GM21515 (cell line): ENCODE data around the gene GCK.
"Not testable (repeated sequence)": the region's sequence is repeated elsewhere in the genome, so short reads cannot be mapped to it uniquely, and the experiment has no call there.

Experiments
- ATAC-seq: cut with Tn5 transposase; IDR thresholded peaks from one replicate; pipeline ENCODE4 v1.9.1; 2021; ENCODE audit not compliant: unreplicated experiment

GCK gene

DNA sequence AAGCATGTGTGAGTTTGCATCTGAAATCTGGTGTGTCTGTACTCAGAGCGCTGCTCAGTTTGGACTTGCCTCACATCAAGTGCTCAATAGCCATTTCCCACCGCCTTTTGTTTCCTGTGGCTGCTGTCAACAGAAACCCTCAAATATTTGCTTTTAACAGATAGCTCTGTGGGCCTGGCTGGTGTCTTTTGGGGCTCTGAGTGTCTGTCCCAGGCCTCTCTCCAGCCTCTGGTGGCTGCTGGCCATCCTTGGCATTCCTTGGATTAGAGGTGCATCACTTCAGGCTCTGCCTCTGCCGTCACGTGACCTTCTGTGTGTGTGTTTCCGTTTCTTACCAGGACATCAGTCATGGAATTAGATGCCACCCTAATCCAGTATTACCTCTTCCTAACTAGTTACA is 20.9 kb upstream of the GCK start:
- ATAC-seq: no peak

DNA sequence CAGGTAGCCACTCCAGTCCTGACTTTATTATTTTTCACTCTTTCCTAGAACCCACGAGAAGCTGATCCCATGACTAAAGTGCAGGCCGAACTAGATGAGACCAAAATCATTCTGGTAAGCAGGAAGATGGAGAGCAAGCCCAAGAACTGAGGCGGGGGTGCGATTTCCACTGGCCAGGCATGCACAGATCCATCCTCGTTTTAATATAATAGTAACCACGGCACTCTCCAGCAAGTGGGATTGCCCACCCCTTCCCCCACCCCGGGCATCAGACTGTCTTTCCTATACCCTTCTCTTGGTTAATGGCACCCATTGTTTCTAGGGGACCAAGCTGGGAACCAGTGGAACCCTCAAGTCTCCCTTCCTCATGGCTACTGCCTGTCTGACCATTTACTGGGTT is 18.8 kb upstream of the GCK start:
- ATAC-seq: no peak

DNA sequence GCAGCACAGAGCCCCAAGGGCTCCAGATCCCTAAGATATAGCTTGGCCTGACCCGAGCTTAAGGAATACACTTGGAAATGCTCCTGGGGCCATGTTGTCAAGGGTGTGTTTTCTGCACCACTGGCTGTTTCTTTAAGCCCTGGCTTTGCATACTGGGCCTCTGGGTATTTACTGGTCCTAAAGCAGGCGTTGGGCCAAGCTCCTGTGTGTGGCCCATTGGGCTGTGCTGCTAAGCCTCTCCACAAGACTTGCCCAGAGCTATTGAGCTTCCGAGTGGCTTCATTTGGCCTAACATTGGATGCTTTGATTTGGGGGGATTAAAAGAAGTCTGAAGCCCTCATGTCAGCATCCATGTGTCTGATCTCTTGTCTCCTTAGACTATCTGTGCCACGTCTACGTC is 16.8 kb upstream of the GCK start:
- ATAC-seq: no peak

DNA sequence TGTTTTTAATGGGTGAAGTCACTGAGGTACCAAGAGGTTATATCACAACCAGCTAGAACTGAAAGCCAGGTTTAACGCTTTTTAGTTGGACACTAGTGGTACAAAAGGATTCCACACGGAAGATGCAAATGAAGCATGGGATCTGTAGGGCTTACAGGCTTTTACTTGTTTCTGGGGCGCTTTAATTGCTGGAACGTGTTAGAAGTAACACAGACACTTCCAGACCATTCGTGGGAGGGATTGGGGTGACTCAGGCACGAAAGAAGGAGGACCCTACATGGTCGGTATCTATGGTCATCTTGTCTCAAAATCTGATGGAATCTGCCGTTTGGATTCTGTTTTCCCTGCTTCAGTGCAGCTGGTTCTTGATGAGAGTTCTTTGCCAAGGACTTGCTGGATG is 12.6 kb upstream of the GCK start:
- ATAC-seq: no peak

DNA sequence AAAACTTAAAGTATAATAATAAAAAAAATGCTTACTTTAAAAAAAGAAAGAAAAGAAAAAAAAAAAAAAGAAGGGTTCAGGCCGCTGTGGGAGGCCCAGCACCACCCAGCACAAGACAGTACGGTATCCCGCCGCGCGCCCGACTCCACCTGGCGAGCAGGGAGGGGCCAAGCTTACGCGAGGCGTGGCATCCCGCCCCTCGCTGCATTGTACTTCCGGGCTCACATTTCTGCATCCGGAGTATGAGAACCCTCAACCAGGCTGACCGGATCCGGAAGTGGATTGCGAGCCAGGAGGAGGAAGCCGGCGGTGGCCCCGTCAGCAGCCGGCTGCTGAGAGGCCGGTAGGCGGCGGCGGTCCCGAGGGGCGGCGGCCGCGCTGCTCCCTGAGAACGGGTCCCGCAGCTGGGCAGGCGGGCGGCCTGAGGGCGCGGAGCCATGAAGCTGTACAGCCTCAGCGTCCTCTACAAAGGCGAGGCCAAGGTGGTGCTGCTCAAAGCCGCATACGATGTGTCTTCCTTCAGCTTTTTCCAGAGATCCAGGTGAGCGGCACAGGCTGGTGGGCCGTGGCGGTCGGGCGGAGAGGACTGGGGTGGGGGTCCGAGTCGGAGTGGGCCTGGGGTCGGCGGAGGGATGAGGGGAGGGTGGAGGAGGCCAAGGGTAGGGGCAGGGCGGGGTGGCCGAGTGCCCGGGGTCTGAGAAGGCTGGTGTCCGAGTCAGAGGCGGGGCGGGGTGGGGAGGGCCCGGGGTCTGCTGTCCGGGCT is 11.6 kb upstream of the GCK start, which contains the start of gene YKT6:
TSS of gene YKT6 (plus strand) at position 280 of the 763 bp plus-strand sequence. CDS start at position 438, 158 bp downstream.
- ATAC-seq: peak; percentile 98

DNA sequence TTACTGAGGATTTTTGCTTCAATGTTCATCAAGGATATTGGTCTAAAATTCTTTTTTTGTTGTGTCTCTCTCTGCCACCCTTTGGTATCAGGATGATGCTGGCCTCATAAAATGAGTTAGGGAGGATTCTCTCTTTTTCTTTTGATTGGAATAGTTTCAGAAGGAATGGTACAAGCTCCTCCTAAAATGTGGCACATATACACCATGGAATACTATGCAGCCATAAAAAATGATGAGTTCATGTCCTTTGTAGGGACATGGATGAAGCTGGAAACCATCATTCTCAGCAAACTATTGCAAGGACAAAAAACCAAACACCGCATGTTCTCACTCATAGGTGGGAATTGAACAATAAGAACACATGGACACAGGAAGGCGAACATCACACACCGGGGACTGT is 10.9 kb upstream of the GCK start:
- ATAC-seq: not testable (repeated sequence)

DNA sequence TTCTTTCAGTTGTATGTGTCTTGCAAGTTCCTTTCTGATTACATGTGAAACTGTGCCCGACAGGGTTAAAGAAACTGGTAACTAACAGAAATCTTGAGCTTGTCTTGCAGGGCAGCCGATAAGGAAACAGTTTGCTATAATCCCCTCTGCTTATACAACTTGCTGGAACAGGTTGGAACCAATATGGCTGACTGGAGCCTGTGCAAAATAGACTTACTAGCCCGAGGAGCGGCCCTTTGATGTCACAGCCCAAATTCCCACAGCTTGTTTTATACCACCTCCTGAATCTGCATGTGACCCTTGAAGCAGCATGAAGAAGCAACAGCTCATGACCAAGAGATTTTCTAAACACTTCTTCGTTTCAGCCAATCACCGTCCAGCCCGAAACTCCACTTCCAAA is 8.2 kb upstream of the GCK start:
- ATAC-seq: no peak

DNA sequence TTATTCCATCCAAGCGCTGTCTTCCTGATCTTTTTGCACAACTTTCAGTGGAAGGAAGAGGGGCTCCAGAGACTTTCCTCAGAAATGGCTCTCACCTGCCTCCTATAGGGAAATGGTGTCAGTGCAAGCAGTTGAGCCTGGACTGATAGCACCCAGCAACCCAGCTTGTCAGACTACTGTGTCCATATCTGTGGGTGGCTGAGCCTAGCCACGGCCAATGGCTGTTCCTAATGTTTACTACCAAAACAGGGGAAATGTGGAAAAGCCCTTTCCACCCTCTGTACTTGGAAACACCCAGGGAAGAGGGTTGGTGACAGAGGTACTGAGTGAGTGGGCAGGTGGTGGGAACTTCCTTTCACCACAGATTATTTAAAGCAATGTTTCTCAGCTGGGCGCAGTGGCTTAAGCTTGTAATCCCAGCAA is 7.2 kb upstream of the GCK start:
- ATAC-seq: no peak

DNA sequence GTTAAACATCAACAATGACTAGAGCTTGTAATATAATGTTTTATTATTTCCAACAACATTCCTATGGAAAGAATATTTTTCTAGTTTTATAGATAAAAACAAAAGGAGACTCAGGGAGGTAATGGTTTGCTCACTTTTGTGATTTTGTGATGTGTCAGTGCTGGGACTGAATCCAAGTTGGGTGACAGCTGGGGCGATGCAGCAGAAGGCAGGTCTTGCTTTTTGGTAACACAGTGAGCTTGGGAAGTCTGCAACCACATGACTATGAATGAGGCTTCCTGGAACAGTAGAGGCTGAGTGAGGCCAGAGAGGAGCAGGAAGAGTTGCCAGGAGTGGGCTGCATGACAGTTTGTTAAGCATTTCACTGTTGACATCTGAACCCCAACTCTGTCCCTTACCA is 6.7 kb upstream of the GCK start:
- ATAC-seq: no peak

DNA sequence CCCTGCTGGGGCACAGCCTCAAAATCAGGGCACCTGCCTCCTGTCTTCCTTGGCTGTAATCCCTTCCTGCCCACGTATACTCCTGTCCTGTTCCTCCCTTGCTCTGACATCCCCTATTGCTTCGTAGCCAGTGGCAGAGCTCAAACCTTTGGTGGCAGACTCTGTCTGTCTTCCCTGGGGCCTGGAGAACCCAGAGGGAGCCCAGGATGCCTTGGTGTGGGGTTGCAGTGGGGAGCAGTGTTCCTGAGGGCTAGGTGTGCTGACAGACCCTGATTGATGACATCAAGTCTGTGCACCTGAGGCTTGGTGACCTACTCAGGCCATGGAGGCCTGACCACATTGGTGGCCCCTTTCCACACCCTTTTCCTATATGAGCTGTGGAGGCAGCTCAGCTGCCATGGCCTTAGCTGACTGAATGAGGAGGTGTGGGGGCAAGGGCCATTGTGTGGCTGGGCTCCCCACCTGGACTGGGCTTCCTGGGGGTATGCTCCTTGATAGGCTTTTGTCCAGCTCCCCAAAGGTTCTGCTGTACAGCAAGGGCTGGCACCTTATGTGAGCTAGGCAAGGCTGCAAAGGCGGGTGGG is 5.4 kb upstream of the GCK start:
- no peak for ATAC-seq

DNA sequence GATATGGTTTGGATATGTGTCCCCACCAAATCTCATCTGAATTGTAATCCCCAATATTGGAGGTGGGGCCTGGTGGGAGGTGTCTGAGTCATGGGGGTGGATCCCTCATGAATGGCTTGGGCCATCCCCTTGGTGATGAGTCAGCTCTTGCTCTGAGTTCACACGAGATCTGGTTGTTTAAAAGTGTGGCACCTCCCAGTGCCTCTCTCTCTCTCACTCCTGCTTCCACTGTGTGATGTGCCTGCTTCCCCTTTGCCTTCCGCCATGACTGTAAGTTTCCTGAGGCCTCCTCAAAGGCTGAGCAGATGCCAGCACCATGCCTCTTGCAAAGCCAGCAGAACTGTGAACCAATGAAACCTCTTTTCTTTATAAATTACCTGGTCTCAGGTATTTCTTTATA is 4.8 kb upstream of the GCK start:
- no peak for ATAC-seq

DNA sequence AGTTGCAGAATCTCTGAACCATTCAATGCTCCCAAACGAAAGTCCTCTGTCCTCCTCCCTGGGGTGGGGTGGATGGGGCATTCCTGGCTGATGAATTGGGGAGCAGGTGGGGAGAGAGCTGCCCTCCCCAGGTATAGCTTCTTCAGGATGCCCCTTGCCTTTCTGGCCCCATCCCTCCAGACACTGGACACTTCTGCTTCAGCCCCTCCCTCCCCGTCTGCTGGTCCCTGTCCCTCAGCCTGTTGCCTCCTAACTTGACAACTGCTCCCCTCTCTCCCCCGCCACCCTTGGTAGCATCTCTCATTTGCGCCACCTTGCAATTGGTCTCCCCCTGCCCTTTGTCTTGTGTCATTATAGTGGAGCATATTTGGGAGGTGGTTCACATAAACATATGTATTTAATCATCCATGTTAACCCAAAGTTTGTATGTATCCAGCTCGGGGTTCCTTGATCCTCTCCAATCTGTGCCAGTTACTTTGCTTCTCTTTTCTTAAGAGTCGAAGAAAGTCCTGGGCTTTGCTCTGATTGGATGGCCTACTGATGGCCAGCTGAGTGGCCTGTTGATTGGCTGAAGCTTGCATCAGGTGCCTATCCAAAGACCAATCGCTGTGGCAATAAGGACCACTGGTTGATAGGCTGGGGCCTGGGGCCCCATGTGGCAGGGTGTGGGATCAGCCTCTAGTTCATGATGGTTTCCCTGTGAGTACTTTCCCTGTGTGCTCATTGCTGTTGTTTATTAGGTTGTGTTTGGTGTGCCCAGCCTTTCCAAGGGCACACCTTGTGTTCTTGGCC is 4.0 kb upstream of the GCK start:
- no peak for ATAC-seq

DNA sequence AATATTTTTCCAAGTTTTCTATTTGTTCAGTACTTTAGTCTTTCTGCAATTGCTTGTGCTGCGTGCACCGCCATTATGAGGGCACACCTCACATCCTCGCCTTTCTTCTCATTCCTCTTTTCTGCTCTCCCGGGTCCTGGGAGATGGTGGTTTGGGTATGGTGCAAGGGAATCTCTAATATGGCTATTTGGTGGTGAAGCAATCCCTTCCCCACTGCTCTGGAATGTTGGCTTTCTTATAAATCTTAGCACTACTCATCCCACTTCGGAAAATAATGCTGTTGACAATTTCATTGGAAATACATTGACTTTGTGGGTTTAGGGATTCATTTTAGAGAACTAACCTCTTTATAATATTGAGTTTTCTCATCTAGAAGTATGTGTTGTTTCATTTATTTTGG is 1.9 kb upstream of the GCK start:
- ATAC-seq: no peak

DNA sequence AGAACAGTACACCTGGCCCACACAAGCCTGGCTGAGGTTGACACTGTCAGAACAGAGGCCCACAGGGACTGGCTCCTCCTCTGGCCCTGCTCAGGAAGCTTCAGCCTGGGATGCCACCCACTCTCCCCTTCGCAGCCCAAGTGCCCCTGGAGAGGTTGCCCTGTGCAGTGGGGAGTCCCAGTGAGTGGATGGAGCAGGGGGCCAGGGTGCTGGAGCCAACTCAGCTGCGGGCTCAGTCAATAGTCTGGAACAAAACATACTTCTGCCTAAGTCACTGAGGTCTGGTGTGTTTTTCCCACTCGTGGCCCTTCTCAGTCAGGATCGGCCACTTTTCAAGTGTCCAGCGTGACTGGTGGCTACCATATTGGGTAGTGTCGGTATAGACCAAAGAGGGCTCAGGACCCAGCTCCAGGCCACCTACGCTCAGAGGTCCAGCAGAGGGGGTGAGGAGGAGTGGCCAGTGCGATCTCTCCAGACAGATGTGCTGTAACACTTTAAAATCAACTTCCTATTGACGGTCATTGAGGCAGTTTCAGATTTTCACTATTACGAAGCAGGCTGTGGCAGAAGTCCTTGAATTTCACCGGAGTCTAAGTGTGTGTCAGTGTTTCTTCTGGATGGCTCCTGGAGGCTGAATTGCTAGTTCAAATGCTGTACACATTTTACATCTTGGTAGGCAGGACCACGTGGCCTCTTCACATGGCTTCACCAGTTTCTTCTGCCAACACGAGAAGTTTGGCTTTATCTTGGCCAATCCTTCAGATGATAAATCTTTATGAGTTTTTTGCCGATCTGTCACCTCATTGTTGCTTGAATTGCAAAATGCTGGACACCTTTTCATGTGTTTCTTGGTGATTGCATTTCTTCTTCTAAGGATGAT is 994 bp upstream of the GCK start:
- ATAC-seq: no peak

DNA sequence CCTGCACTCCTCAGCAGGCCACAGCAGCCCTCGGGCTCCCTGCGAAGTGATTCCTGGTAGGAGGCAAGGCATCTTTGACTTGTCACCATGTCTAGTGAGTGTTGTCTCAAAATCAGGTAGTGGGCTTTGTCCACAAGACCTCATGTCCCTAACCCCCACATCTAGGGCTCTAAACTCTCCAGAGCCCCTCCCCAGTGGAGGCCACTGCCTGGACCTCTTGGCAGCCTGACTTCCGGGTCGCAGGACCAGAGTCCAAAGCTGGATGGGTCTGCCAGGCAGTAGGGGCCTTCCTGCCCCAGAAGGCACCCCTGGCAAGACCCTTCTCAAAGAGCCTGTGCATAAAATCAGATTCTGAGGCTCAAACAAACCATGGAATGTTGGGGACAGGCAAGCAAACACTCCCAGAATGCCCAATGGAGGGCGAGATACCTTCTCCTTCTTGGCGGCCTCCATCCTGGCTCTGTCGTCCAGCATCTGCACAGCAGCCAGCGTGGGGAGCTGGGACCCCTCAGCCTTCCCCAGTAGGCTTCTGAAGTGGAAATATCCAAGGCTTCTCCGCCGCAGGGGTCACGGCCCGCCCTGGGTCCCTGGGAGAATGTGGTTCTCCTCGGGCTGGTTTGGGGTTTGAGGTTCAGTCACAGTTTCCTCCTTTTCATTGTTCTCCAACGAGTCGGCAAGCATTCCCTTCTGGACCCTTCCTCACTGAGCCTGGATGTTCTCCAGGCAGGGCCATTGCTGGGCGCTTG is 586 bp downstream of the GCK start:
- ATAC-seq: no peak

DNA sequence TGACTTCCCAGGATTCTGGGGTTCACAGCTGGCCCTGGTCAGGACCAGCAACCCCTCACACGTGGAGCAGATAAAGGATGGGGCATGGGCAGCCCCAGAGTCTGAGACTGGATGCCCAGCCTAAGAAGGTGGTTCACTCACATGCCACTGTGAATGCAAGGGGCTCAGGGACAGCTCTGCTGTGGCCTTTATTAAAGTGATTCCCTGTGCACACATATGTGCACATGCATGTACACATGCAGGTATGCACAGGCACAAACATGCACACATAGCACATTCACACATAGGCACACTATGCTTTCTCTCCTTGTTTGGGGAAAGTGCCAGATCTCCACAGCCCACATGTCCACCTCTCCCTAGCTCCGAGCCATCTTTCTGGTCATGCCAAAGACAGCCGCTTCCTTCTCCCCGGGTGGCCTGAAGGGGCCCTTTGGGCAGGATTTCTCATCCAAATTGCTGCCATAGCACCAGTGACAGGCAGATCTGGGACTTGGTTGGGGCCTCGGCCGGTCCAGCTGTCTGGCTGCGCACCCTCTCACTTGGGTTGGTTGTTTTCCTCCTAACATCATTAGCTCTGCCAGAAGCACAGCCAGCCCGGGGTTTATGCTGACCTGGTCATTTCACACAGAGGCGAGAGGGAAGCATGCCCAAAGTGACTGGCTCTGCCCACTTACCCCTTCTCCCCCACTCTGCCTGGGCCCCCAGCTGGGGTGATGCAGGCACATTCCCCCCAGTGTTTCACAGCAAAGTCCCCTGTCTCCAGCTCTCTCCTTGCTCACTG is 1.4 kb downstream of the GCK start:
- no peak for ATAC-seq

DNA sequence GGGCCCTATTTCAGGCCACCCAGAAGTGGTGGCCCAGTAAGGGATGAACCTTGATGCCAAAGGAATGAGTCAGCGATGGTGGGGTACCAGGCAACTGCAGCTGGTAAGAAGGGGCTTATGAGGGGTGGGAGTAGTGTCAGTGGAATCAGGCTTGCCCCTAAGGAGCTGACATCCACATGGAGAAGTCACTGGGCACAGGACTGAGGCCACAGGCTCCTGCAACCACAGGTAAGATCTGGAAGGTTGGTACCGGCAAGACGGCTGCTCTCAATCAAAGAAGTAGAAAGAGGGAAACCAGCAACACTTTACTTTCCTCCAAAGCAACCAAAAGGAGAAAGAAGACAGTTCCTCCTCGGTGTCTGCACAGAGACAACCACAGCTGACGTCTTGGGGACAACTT is 2.5 kb downstream of the GCK start:
- no peak for ATAC-seq

DNA sequence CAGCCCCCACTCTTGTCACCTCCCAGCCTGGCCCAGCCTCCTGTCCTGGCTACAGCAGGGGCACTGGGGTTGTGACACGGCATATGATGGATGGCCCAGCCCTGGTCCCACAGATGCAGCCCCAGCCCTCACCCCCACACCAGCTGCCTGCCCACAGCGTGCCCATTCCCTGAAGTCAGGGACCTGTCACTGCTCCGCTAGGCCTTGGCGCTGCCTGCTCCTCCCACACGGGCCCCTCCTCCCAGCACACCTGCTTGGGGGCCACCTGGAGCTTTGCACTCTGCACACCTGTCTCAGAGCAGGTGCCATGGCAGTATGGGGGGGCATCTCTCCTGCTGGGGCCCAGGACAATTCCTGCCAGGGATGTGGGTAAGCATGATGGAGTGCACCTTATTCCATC is 3.5 kb downstream of the GCK start:
- no peak for ATAC-seq

DNA sequence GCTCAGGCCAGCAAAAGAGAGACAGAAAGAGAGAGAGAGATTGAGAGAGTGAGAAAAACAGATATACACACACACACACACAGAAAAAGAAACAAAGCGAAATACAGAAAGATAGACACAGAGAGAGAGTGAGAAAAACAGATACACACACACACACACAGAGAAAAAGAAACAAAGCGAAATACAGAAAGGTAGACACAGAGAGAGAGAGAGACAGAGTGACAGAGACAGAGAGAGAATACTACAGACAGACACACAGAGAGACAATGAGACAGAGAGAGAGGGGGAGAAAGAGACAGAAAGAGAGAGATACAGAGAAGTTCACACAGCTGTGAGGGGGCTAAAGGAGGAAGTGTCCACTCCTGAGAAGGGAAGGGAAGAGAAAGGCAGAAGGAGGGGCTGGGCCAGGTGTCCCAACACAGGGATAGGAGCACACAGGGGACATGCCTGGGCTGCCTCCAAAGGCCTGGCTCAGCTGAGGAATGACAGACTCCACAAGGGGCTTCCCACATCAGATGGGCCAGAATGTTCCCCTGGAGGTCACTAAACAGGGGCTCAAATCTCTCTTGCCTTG is 4.3 kb downstream of the GCK start:
- ATAC-seq: no peak
